Measurements from ENCODE around the gene ANKRD9. TPM values are rescaled to one million over a fixed set of nuclear protein-coding genes. Genes with fewer than 3 reads are reported as not detected.

ANKRD9 gene
- total and polyA plus RNA-seq, 9 donors: 2.2 to 48.1 (median 15.0) TPM

- Histone ChIP-seq H3K4me1 (ENCODE audit: insufficient read depth) (no peaks in the 10 kb centered on the region), H3K27ac (no peak overlapping the region), H3K9me3 (no peaks in the 10 kb centered on the region), H3K36me3 (no peaks in the 10 kb centered on the region), H3K27me3 (no peaks in the 10 kb centered on the region), H3K4me3 (no peak overlapping the region)
- no peak for TF ChIP-seq EP300 (IDR thresholded peaks at IDR 0.05)
- intact Hi-C loops (cut with DNase I): no loop called here
- no peak for DNase-seq
- 89 to 96% (median 93%) methylated on average over 21 to 24 of the region's 24 CpGs for WGBS, 3 donors
These were observed 57.3 kb downstream of the ANKRD9 start for GRCh38 chr14:102452302-102452701.

Small RNA genes lying within 50 kb of the gene (microRNA-seq; reads per million reads assigned to microRNA genes)
- gene MIR4309: 0 reads per million in 3 donors

Small RNA genes lying within 50 kb of the gene (small RNA-seq; reads per million reads assigned to genes)
- gene MIR4309: not detected

Other genes starting within 250 kb of the ANKRD9 start
- gene MOK, start 204.6 kb downstream of the ANKRD9 start, total RNA-seq: 10 to 100 TPM; 21.8 to 51.1 (median 24.0) TPM
- gene MOK, start 204.6 kb downstream of the ANKRD9 start, polyA plus RNA-seq: 10 to 100 TPM; 20.0 to 23.8 TPM
- 10 to 100 TPM in 6 of 7 donors, 1 to 10 TPM in 1; 9.8 to 14.9 (median 12.6) TPM for gene ZNF839, start 190.0 kb downstream of the ANKRD9 start, total RNA-seq
- gene ZNF839, start 190.0 kb downstream of the ANKRD9 start, polyA plus RNA-seq: 10 to 100 TPM in 1 of 2 donors, 1 to 10 TPM in 1; 6.4 to 11.2 TPM
- gene CINP, start 146.9 kb downstream of the ANKRD9 start, total RNA-seq: 10 to 100 TPM; 14.6 to 36.8 (median 26.6) TPM
- gene CINP, start 146.9 kb downstream of the ANKRD9 start, polyA plus RNA-seq: 10 to 100 TPM; 28.4 to 59.9 TPM
- gene TECPR2, start 146.8 kb downstream of the ANKRD9 start, total RNA-seq: 10 to 100 TPM; 13.6 to 29.3 (median 26.1) TPM
- gene TECPR2, start 146.8 kb downstream of the ANKRD9 start, polyA plus RNA-seq: 10 to 100 TPM in 1 of 2 donors, 1 to 10 TPM in 1; 8.6 to 12.7 TPM
- 10 to 100 TPM in 6 of 7 donors, 1 to 10 TPM in 1; 8.1 to 22.3 (median 18.6) TPM for gene RCOR1, start 82.9 kb upstream of the ANKRD9 start, total RNA-seq
- 10 to 100 TPM in 1 of 2 donors, 1 to 10 TPM in 1; 7.2 to 17.2 TPM for gene RCOR1, start 82.9 kb upstream of the ANKRD9 start, polyA plus RNA-seq

Measured in ovary (tissue), 9 donors.